Activated CD4-positive, alpha-beta T cell treated with anti-CD3 and anti-CD28 coated beads, Interleukin-10, Interleukin-2, amounts not matched to agents 100 ng/mL and 50 ng/mL, durations not matched to agents 16 hours and 8 hours (primary cell): ENCODE results near the gene CLEC18B.
"Not testable (repeated sequence)": the region's sequence is repeated elsewhere in the genome, so short reads cannot be mapped to it uniquely, and the experiment has no call there.

Experiments used
- DNase-seq: peaks from one replicate; pipeline ENCODE4 v3.0.0-alpha.2; 2020

CLEC18B gene

DNA sequence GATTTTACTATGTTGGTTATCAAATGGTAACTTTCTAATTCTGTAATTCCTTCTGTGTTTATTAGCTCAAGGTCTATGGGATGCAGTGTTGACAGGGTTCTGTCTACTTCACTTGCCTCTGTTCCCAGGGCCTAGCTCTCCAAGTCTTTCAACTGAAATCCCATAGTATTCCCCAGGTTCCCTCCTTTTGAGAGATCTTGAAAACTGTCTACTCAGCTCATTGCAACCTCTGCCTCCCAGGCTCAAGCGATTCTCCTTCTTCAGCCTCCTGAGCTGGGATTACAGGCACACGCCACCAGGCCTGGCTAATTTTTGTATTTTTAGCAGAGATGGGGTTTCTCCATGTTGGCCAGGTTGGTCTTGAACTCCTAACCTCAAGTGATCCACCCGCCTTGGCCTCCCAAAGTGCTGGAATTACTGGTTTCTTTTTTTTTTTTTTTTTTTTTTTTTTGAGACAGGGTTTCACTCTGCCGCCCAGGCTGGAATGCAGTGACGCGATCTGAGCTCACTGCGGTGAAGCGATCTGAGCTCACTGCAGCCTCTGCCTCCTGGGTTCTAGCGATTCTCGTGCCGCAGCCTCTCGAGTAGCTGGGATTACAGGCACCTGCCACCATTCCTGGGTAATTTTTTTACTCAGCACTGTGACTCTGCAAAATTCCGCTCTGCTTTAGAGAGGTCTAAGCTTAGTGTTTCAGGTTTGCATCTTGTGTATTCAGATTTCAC lies 22.5 kb upstream of the CLEC18B start:
- not testable (repeated sequence) for DNase-seq

DNA sequence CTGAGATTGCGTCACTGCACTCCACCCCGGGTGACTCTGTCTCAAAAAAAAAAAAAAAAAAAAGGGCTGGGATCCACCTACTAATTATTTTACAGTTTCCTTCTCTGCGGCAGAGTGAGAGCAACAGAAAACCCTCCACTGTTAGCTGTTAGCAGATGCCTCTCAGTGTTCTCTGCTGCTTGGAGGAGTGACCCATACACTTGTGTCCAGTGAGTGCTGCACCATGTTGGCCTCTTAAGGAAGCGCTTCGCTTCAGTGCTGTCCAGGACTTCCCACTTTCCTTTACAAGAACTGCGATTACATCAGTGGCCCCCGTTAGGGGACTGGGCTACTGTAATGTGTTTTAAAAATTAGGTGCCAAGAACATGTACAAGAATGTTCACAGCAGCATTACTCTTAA lies 18.4 kb upstream of the CLEC18B start:
- DNase-seq = no peak

DNA sequence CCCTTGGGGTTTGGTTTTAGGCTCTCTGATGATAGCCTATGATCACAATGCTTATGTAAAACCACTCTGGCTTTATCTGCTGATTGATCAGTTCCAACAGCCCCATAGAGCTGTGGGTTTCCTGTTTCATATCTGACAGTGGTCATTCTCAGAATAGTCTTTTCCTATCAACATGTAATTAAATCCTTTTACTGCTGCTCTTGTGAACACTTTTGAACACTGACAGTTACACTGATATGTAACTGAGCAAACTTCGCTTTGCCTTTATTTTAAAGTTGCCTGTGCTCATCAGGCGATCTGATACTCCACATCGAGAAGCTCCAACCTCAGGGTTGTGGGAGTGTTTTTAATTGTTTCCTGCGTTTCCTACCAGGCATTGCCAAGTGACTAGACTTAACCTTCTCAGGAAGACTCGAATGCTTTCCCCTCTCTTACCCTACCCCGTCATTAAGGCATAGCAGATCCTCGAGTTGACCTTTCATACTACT lies 17.3 kb upstream of the CLEC18B start:
- DNase-seq = peak; percentile 74

DNA sequence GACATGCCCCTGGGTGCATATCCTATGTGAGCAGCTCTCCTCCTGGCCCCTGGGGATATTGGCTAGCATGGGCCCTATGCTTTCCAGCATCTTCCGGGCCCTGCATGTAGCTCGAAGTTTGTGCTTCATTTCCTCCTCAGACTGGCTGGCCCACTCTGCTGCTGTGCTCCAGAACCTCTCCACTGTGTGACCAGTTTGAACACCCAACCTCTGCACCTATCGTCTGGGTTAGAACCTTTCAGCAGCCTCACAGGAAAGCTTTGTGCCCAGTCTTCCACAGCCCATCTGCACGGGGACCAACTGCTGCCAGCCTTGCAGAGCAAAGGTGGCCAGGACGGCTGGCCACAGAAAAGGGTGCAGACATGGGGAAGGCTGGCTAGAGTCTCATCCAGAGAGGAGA lies 10.2 kb upstream of the CLEC18B start:
- no peak for DNase-seq

DNA sequence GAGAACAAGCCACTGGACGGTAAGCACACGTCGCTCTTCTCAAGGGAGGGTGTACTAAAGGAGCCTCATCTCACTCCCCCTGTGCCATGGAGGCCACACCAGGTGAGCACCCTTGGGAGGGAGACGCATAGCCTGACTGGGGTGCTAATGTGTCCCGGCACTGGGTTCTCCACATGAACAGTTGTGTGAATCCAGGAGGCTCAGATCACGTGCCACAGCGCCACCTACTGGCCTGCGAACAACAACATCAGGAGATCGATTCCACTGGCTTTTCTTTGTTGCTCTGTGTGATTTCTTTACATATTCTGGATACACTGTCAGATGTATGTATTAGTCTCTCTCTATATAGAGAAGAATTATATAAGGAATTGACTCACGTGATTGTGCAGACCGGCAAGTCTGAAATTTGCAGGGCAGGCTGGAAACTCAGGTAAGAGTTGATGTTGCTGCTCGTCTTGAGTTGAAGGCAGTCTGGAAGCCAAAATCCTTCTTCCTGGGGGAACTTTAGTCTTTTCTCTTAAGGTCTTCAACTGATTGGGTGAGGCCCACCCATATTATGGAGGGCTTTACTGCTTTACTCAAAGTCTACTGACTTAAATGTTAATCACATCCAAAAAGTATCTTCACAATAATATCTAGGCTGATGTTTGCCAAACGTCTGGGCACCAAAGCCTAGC lies 8.9 kb upstream of the CLEC18B start:
- DNase-seq = peak; percentile 58

DNA sequence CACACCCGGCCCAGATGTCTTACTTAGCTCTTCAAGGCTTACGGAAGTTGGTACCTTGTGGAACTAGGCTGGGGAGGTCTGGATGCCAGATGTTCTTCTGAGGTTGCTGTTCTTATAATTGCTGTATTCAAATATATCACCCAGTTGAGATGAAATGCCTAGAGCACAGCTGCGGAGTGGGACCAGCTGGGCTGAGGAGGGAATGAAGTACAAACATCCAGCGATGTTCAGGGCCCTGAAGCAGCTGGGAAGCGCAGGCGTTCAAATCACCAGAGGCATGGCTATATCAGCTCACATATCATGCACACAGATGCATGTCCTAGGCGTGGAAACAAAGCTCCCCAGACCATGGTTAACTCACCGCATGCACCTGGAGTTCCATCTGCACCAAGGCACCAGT lies 7.2 kb upstream of the CLEC18B start:
- DNase-seq = not testable (repeated sequence)

DNA sequence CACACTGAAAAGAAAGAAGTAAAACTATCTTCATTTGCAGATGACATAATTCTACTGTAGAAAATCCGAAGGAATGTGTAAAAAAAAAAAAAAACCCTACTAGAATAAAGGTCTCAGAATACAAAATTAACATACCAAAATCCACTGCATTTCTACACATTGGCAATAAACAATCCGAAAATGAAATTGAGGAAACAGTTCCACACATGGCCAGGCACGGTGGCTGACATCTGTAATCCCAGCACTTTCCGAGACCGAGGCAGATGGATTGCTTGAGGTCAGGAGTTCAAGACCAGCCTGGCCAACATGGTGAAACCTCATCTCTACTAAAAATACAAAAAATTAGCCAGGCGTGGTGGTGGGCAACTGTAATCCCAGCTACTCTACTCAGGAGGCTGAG lies 4.5 kb upstream of the CLEC18B start:
- DNase-seq = not testable (repeated sequence)

DNA sequence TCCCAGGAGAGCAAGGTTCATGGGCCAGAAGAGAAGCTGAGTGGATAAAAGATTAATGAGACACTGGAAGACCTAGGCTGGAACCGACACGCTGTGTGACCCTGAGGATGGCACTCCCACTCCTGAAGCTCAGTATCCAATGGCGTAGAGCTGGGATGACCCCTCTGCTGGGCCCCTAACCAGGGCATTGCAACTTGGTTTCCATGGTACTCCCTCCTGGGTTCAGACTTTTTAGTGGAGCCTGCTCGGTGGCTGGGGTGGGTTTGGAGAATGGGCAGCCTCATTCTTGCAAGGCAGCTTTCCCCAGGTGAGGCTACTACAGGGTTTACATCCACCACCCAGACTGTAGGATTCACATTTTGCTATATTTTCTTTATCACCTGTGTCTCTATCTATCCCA lies 2.4 kb upstream of the CLEC18B start:
- DNase-seq = not testable (repeated sequence)

DNA sequence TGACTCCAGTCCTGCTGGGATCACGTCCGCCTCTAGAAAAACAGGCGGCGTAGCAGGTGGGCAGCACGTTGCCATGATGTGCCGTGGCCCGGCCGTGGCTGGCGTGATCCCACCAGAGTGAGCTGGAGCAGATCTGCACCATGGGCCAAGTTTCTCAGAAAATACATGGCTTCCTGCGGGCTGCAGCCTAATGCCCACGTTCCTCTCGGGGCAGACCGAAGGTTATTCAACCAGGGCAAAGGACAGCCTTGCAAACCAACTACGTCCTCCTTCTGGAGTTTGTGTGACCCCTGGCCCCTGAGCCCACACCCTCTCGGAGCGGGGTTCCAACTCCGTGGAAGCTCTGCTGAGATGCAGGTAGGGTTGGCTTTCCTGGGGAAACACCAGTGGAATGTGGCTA lies 808 bp upstream of the CLEC18B start:
- DNase-seq = not testable (repeated sequence)

DNA sequence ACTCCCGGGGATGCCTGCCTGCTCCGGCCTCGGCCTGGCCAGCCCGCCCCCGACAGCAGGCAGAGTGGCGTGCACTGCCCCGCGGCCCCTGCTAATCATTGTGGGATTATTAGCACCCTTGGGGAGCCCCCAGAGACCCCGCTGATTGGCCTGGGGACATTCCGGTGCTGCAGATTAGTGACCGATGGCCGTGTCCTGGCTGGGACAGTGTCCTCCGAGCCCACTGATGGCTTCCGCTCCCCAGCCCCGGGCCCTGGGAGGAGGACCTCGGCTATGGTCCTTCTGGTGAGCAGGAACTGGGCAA lies 156 bp upstream of the CLEC18B start:
- not testable (repeated sequence) for DNase-seq

DNA sequence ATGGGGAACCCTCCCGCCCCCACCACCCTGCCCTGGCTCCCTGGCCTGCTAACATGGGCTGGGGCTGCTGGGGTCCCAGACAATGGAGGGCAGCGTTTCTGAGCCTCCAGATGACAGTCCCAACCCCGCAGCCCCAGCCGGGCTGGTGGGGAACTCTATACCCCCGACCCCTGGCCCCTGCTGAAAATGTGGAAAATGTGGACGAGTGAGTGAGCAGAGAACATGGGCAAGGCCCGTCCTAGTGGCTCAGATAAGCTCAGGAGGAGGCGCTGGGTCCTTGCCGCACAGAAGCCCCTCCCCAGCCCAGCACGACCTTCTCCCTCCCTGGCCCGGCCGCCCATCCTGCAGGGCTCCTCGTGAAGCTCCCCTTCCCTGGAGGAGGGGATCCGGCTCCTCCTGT lies 1.5 kb downstream of the CLEC18B start:
- DNase-seq = not testable (repeated sequence)

DNA sequence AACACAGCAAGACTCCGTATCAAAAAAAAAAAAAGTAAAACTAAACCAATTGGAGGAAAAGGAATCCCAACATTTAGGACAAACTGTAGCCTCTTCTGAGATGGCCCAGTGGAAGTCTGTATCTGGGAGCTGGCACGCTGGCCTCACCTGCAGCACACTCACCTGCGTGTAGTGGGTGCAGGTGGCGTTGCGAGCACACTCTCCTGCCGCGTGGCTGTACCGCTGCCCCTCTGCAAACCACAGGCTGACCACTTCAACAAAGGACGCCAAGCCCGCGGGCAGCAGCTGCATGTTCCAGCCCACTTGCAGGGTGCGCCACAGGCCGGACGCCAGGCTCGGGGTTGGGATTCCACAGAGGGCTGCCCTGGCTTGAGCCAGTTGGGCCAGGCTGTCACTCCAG lies 3.4 kb downstream of the CLEC18B start:
- not testable (repeated sequence) for DNase-seq

DNA sequence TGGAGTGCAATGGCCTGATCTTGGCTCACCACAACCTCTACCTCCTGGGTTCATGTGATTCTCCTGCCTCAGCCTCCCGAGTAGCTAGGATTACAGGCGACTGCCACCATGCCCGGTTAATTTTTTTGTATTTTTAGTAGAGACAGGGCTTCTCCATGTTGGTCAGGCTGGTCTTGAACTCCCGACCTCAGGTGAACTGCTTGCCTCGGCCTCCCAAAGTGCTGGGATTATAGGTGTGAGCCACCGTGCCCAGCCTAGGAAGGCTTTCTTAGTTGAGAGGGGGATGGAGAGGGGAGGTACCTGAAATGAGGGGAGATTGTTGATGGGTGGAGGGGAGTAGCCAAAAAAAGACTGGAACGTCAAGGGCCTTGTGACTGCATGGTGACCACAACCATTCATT lies 7.4 kb downstream of the CLEC18B start:
- DNase-seq = not testable (repeated sequence)

DNA sequence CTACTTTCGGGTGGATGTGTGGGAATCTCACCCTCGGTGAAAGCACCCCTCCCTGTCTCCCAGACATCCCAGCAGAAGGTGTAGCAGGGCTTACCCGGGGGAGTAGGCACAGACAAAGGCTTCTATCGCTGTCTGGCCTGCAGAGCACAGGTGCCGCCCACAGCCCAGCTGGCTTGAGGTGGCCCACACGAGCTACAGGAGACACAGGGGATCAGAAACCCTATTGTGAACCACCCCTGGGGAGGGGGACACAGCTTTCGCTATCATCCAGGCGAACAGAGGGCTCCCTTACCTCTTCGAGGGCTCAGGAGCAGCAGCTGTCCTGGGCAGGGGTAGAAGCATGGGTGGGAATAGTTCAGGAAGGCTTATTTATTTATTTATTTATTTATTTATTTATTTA lies 7.8 kb downstream of the CLEC18B start:
- not testable (repeated sequence) for DNase-seq

DNA sequence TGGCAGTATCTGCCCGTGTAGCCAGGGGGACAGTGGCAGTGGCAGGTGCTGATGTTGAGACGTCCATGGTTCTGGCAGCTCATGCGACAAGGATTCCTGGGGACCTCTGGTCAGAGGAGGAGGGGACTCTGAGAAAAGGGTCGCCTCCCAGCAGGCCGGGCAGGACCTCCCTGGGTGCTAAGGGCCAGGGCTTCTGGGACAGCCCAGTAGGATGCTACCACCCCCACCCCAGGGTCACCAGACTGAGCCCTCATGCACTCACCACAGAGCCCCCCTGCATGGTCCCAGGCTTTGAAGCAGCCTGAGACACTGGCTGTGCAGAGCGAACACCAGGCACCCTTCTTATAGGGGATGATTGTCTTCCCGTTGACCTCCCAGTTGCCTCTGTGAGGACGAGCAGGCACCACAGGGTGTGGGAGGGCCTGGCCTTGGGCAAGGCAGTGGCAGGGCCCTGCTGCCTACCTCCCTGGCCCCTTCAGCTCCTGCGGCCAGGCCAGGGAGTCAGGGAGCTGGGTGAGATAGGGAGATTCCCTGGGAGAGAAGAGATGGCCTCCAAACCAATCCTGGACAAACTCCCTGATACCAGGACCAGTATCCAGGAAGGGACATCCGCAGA lies 8.4 kb downstream of the CLEC18B start:
- DNase-seq = not testable (repeated sequence)

DNA sequence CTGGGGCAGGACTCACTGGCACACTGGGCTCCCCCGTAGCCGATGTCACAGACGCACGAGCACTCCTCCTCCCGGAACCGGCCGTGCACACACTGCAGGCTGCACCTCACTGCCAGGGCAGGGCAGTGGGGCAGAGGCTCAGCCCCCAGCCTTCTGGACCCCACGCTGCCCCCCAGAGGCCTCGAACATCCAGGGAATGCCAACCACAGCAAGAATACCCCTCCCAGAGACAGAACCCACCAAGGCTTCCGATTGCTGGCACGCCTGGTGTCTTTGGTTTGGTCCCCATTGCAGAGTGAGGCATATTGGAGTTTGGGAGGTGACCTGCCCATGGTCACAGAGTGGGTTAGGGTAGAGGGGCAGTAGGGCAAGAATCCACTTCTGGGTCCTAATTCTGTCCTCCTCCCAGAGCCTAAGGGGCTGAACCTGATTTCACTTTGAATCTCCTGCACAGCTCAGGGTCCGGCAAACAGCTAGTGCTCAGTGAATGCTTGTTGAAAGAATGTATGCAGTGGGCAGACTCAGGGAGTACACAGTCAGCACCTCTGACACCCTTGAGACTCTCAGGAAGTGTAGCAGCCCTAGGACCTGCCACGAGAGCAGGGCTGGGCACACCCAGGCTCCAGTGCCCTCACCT lies 9.0 kb downstream of the CLEC18B start:
- not testable (repeated sequence) for DNase-seq

DNA sequence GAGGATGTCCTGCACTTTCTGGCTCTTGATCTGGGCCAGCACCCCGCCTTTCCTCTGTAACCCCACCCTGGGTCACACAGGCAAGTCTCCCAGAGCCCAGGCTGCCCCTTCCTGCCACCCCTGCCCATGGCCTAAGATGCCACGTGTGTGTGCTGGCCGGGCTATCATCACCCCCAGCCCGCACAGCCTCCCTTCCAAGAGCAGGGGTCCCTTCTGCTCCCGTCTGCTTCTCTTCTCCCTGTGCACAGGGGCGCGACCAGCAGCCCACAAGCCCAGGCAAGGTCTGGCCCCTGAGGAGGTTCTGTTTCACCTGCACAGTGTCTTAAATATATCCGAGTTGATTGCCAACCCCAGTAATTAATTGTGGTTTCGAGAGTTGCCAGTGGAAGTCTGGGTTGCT lies 10.3 kb downstream of the CLEC18B start:
- not testable (repeated sequence) for DNase-seq

DNA sequence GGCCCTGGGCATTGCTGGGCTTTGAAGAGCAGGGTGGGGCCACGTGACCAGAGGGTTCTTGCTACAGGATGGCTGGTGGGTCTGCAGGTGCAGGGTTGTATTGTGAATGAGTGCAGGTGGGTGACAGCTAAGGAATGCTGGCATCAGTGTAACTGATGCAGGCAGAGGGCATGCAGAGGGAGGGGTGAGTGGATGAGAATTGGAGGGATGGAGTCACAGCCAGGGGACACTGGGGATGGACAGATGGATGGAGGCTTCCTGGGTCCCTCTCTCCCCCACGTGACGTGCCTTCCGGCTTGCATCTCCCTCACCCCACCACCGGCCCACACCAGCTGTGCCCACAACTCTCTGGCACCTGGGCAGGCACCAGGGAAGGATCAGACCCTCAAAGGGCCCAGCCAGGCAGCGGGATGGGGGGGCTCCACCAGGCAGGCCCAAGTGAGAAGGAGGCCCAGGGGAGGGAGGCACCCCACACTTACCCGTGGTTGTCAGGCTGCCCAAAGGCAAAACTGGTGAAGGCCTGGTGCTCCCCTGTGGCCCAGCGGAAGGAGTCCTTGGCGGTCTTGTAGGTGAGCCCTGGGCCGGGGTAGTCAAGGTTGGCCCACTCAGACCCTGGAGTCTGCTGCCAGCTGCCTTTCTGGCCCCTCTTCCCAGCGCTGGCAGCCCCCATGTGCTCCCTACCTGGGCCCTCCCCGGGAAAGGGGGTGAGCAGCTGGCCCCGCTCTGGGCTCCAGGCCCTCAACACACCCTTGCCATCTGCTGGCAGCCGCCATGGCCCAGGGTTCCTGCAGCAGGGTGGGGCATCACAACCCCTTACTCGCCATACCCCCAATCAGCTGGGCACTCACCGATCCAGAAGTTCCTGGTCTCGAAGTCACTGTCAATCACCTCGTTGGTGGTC lies 11.0 kb downstream of the CLEC18B start:
- not testable (repeated sequence) for DNase-seq

DNA sequence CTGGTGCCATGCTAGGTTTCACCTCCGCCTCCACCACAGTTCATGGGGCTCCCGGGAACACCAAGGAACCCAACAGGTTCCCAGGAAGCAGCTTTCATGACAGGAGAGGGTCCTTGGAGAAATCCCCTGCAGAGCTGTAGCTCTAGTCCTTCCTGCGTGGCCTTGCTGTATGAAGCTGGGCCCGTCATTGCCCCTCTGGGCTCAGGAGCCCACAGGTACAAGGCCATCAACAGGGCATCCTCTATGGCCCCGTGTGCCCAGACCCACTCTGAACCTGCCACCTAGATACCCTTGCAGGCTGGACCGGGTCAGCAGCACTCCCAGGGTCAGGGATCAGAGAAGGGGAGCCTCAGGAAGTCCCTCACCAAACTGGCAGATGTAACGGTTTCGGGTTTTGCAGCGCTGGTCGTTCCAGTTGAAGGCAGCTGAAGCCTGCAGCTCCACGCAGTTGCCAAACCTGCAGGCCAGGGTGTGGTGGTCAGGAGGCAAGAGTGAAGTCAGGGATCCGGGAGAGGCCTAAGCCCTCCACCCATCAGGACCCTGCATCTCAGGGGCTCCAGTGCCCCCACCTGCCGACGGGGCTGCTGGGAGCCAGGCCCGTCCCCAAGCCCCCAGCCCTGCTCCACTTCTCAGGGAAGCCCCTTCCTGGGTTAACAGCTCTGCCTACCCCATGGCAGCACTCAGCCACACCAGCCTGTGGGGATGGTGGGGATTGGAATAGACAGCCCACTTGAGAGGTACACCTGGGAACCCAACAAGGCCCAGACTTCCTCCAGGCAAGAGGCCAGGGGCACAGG lies 11.9 kb downstream of the CLEC18B start:
- not testable (repeated sequence) for DNase-seq

DNA sequence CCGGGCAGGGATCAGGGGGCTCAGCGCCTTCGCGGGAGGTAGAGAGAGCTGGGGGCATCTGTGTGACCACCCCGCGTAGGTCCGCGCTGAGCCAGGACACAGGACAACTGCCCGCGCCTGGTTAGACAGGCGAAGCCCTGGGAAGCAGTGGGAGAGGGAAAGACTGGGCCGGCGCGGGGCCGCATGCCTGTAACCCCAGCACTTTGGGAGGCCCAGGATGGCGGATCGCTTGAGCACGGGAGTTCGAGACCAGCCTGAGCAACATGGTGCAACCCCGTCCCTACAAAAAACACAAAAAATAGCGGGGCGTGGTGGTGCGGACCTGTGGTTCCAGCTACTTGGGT lies 13.9 kb downstream of the CLEC18B start:
- DNase-seq = not testable (repeated sequence)

DNA sequence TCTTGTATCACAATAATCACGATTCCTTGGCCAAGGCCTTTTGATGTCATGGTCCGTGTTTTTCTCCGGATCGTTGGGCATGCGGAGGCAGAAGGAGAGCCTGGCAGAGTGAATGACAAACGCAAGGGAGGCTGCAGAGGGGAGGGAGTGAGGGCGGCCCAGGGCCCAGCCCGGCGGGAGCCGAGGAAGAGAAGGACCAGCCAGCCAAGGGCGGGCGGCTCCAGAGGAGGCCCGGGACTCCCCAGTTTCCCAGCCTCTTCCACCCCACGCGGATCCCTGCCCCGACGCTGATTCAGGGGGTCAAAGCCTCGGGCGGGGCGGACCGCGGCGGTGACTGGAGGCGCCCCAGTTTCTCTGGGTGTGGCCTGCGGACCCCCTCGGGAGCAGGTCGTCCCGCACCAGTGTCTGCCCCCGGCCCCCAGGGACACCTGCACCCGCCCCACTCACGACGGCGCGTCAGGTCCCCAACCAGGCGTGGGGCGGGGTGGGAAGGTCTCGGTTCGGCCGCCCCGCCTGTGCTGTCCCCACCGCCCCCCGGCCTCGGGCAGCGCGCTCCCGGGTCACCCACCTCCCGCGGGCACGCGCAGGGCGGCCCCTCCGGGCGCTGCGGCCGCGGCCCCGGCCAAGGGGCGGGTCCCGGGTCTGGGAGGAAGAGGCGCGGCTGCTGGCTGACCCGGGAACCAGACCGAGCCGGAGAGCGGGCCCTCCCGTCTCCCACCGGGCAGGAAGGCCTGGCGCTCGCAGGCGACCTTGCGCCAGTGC lies 14.5 kb downstream of the CLEC18B start:
- not testable (repeated sequence) for DNase-seq
